HUES48 (cell line): ENCODE results near the gene BAHCC1.
A peak's percentile ranks its signal among the peaks of the same experiment; 100 is the strongest.

Experiments used
- H3K27ac ChIP-seq: one replicate; pipeline ENCODE4 v1.7.0; 2013; ENCODE audit warnings: low read depth, low read length, inconsistent platforms
- H3K27me3 ChIP-seq: 2 replicates; pipeline ENCODE4 v1.6.1; 2013; ENCODE audit warnings: mild to moderate bottlenecking, low read length; ENCODE audit not compliant: control insufficient read depth, insufficient read depth
- H3K36me3 ChIP-seq: 2 replicates; pipeline ENCODE4 v1.6.1; 2013; ENCODE audit warnings: low read length; ENCODE audit not compliant: control insufficient read depth, insufficient read depth
- H3K4me1 ChIP-seq: 2 replicates; pipeline ENCODE4 v1.6.1; 2013; ENCODE audit warnings: mild to moderate bottlenecking, low read length; ENCODE audit not compliant: control insufficient read depth, insufficient read depth
- H3K4me3 ChIP-seq: 2 replicates; pipeline ENCODE4 v1.5.1; 2013; ENCODE audit warnings: mild to moderate bottlenecking, low read depth, low read length
- H3K9ac ChIP-seq: 2 replicates; pipeline ENCODE4 v1.6.1; 2013; ENCODE audit warnings: mild to moderate bottlenecking, low read depth, low read length, moderate library complexity
- H3K9me3 ChIP-seq: 2 replicates; pipeline ENCODE4 v1.6.1; 2013; ENCODE audit warnings: low read length; ENCODE audit not compliant: control insufficient read depth, insufficient read depth

The BAHCC1 gene

GRCh38 chr17:81400996-81401722 lies 5.9 kb downstream of the BAHCC1 start:
- Histone ChIP-seq H3K27ac (no peak overlapping the region), H3K9me3 (no peaks in the 10 kb centered on the region), H3K4me3 (peak overlapping the region; percentile 59; the same call in 1 of the 2 replicates), H3K27me3 (peaks cover 64% of the 10 kb centered on the region), H3K4me1 (peaks cover 41% of the 10 kb centered on the region), H3K9ac (no peak overlapping the region), H3K36me3 (no peaks in the 10 kb centered on the region)

- no peak overlapping the region for H3K27ac ChIP-seq
- H3K9me3 ChIP-seq, result no peaks in the 10 kb centered on the region
- H3K36me3 ChIP-seq, result no peaks in the 10 kb centered on the region
- H3K4me1 ChIP-seq, result peaks cover 41% of the 10 kb centered on the region
- no peak overlapping the region for H3K4me3 ChIP-seq
- H3K27me3 ChIP-seq, result peaks cover 64% of the 10 kb centered on the region
- no peak overlapping the region for H3K9ac ChIP-seq
Measured at GRCh38 chr17:81401723-81402529, 6.7 kb downstream of the BAHCC1 start.

GRCh38 chr17:81402530-81402941 lies 7.3 kb downstream of the BAHCC1 start:
- peaks cover 63% of the 10 kb centered on the region for H3K27me3 ChIP-seq
- no peak overlapping the region for H3K9ac ChIP-seq
- no peaks in the 10 kb centered on the region for H3K36me3 ChIP-seq
- H3K4me3 ChIP-seq, result no peak overlapping the region
- H3K9me3 ChIP-seq, result no peaks in the 10 kb centered on the region
- no peak overlapping the region for H3K27ac ChIP-seq
- peaks cover 41% of the 10 kb centered on the region for H3K4me1 ChIP-seq

- Histone ChIP-seq H3K9ac (no peak overlapping the region), H3K27ac (no peak overlapping the region), H3K27me3 (peaks cover 58% of the 10 kb centered on the region), H3K36me3 (no peaks in the 10 kb centered on the region), H3K4me1 (peaks cover 36% of the 10 kb centered on the region), H3K9me3 (no peaks in the 10 kb centered on the region), H3K4me3 (no peak overlapping the region)
Measured at GRCh38 chr17:81402981-81403467, 7.8 kb downstream of the BAHCC1 start.

- H3K9ac ChIP-seq, result no peak overlapping the region
- H3K9me3 ChIP-seq, result no peaks in the 10 kb centered on the region
- no peak overlapping the region for H3K4me3 ChIP-seq
- H3K36me3 ChIP-seq, result no peaks in the 10 kb centered on the region
- H3K27me3 ChIP-seq, result peaks cover 50% of the 10 kb centered on the region
- peaks cover 31% of the 10 kb centered on the region for H3K4me1 ChIP-seq
- H3K27ac ChIP-seq, result no peak overlapping the region
Measured at GRCh38 chr17:81403671-81404534, 8.6 kb downstream of the BAHCC1 start.

GRCh38 chr17:81404558-81405165 lies 9.4 kb downstream of the BAHCC1 start:
- Histone ChIP-seq H3K36me3 (no peaks in the 10 kb centered on the region), H3K9me3 (no peaks in the 10 kb centered on the region), H3K9ac (no peak overlapping the region), H3K27ac (no peak overlapping the region), H3K4me3 (no peak overlapping the region), H3K27me3 (peaks cover 43% of the 10 kb centered on the region), H3K4me1 (peaks cover 30% of the 10 kb centered on the region)

GRCh38 chr17:81405411-81405872 lies 10.2 kb downstream of the BAHCC1 start:
- peaks cover 27% of the 10 kb centered on the region for H3K4me1 ChIP-seq
- H3K9me3 ChIP-seq, result no peaks in the 10 kb centered on the region
- H3K4me3 ChIP-seq, result no peak overlapping the region
- H3K9ac ChIP-seq, result no peak overlapping the region
- no peak overlapping the region for H3K27ac ChIP-seq
- no peaks in the 10 kb centered on the region for H3K36me3 ChIP-seq
- H3K27me3 ChIP-seq, result peaks cover 35% of the 10 kb centered on the region

GRCh38 chr17:81406117-81406953 lies 11.1 kb downstream of the BAHCC1 start:
- Histone ChIP-seq H3K27ac (no peak overlapping the region), H3K9ac (no peak overlapping the region), H3K4me1 (peaks cover 18% of the 10 kb centered on the region), H3K4me3 (no peak overlapping the region), H3K36me3 (no peaks in the 10 kb centered on the region), H3K9me3 (no peaks in the 10 kb centered on the region), H3K27me3 (peaks cover 26% of the 10 kb centered on the region)

GRCh38 chr17:81408049-81408448 lies 12.8 kb downstream of the BAHCC1 start:
- H3K27ac ChIP-seq, result no peak overlapping the region
- peaks cover 9% of the 10 kb centered on the region for H3K27me3 ChIP-seq
- no peaks in the 10 kb centered on the region for H3K9me3 ChIP-seq
- peaks cover 1% of the 10 kb centered on the region; the same call in 1 of the 2 replicates for H3K4me1 ChIP-seq
- no peak overlapping the region for H3K4me3 ChIP-seq
- no peak overlapping the region for H3K9ac ChIP-seq
- H3K36me3 ChIP-seq, result no peaks in the 10 kb centered on the region
